Trophoblast cell (in vitro differentiated cells and primary cell): ENCODE data around the gene PLXNA2.

Experiments used
- DNase-seq, 2 donors: peaks; one replicate each; pipeline ENCODE4 v3.0.0-alpha.2; 2016
- H2AFZ ChIP-seq: 2 replicates; pipeline ENCODE4 v1.6.1; 2013; ENCODE audit warnings: low read length, moderate library complexity, mild to moderate bottlenecking; ENCODE audit not compliant: insufficient read depth, poor library complexity
- H2AK5ac ChIP-seq: 2 replicates; pipeline ENCODE4 v1.6.1; 2013; ENCODE audit warnings: mild to moderate bottlenecking, low read length
- H2BK120ac ChIP-seq: 2 replicates; pipeline ENCODE4 v1.6.1; 2013; ENCODE audit warnings: low read length, mild to moderate bottlenecking, moderate library complexity; ENCODE audit not compliant: insufficient read depth, poor library complexity
- H2BK12ac ChIP-seq: 2 replicates; pipeline ENCODE4 v1.6.1; 2013; ENCODE audit warnings: mild to moderate bottlenecking, low read length, moderate library complexity
- H2BK5ac ChIP-seq: 2 replicates; pipeline ENCODE4 v1.6.1; 2013; ENCODE audit warnings: low read length, low read depth, moderate library complexity, mild to moderate bottlenecking; ENCODE audit not compliant: poor library complexity
- H3K14ac ChIP-seq: 2 replicates; pipeline ENCODE4 v1.6.1; 2013; ENCODE audit warnings: mild to moderate bottlenecking, low read length
- H3K18ac ChIP-seq: 2 replicates; pipeline ENCODE4 v1.6.1; 2013; ENCODE audit warnings: mild to moderate bottlenecking, low read length
- H3K23ac ChIP-seq: 2 replicates; pipeline ENCODE4 v1.6.1; 2013; ENCODE audit warnings: low read length
- H3K27ac ChIP-seq: 2 replicates; pipeline ENCODE4 v1.5.1; 2013; ENCODE audit warnings: low read depth, mild to moderate bottlenecking, inconsistent platforms, low read length, moderate library complexity
- H3K27me3 ChIP-seq: 2 replicates; pipeline ENCODE4 v1.6.1; 2013; ENCODE audit warnings: inconsistent platforms, mild to moderate bottlenecking, low read length, moderate library complexity; ENCODE audit not compliant: insufficient read depth
- H3K36me3 ChIP-seq, 2 experiments: 1 replicate in 1 of 2; 2 replicates in 1 of 2; pipeline ENCODE4 v1.6.1; 2013; ENCODE audit warnings: low read length in 2 of 2, mild to moderate bottlenecking in 2 of 2, moderate library complexity in 1 of 2; ENCODE audit not compliant: insufficient read depth in 2 of 2, control insufficient read depth in 1 of 2
- H3K4ac ChIP-seq: 2 replicates; pipeline ENCODE4 v1.6.1; 2013; ENCODE audit warnings: low read depth, mild to moderate bottlenecking, low read length, moderate library complexity
- H3K4me1 ChIP-seq, 2 experiments: 1 replicate in 1 of 2; 2 replicates in 1 of 2; pipeline ENCODE4 v1.6.1; 2013; ENCODE audit warnings: low read length in 2 of 2, mild to moderate bottlenecking in 2 of 2, moderate library complexity in 1 of 2; ENCODE audit not compliant: insufficient read depth in 2 of 2, control insufficient read depth in 1 of 2
- H3K4me2 ChIP-seq: 2 replicates; pipeline ENCODE4 v1.6.1; 2013; ENCODE audit warnings: inconsistent platforms, mild to moderate bottlenecking, low read length, moderate library complexity
- H3K4me3 ChIP-seq: 2 replicates; pipeline ENCODE4 v1.5.1; 2013; ENCODE audit warnings: mild to moderate bottlenecking, low read depth, low read length, inconsistent platforms
- H3K79me1 ChIP-seq: one replicate; pipeline ENCODE4 v1.6.1; 2013; ENCODE audit warnings: low read length
- H3K79me2 ChIP-seq: 2 replicates; pipeline ENCODE4 v1.6.1; 2013; ENCODE audit warnings: low read length, mild to moderate bottlenecking; ENCODE audit not compliant: control insufficient read depth, insufficient read depth, poor library complexity
- H3K9ac ChIP-seq: 2 replicates; pipeline ENCODE4 v1.6.1; 2013; ENCODE audit warnings: mild to moderate bottlenecking, low read length
- H3K9me3 ChIP-seq: 2 replicates; pipeline ENCODE4 v1.6.1; 2013; ENCODE audit warnings: low read depth, mild to moderate bottlenecking, control low read depth, inconsistent platforms, low read length; ENCODE audit not compliant: insufficient read depth
- H4K12ac ChIP-seq: 2 replicates; pipeline ENCODE4 v1.6.1; 2013; ENCODE audit warnings: low read depth, mild to moderate bottlenecking, low read length, moderate library complexity
- H4K8ac ChIP-seq: 2 replicates; pipeline ENCODE4 v1.6.1; 2013; ENCODE audit warnings: low read depth, mild to moderate bottlenecking, low read length, moderate library complexity
- H4K91ac ChIP-seq: one replicate; pipeline ENCODE4 v1.6.1; 2013; ENCODE audit warnings: low read depth, mild to moderate bottlenecking, low read length, moderate library complexity
- WGBS: extraction: QIAGEN DNeasy Blood & Tissue Kit; methylation state at CpG from one replicate; pipeline ENCODE4 v1.1.7; 2013; ENCODE audit warnings: missing lambda C conversion rate; ENCODE audit not compliant: insufficient read length, insufficient coverage; ENCODE audit errors: extremely low coverage; 5-methylcytosine and 5-hydroxymethylcytosine counted together

The PLXNA2 gene

GRCh38 chr1:207992677-207993236, 251.4 kb downstream of the PLXNA2 start:
- no peak for DNase-seq
- Histone ChIP-seq H3K79me1 (no peaks in the 10 kb centered on the region), H3K9me3 (no peaks in the 10 kb centered on the region), H2BK120ac (no peak overlapping the region), H3K23ac (no peak overlapping the region), H2BK5ac (no peak overlapping the region), H3K18ac (no peak overlapping the region), H3K14ac (no peak overlapping the region), H3K36me3 (no peaks in the 10 kb centered on the region), H3K79me2 (no peaks in the 10 kb centered on the region), H3K4ac (no peak overlapping the region), H3K9ac (no peak overlapping the region), H4K12ac (no peak overlapping the region), H3K27me3 (no peaks in the 10 kb centered on the region), H3K4me3 (no peak overlapping the region), H2BK12ac (no peak overlapping the region), H2AFZ (no peak overlapping the region), H3K4me1 (no peaks in the 10 kb centered on the region), H4K91ac (no peak overlapping the region), H3K4me2 (no peak overlapping the region), H2AK5ac (no peak overlapping the region), H4K8ac (no peak overlapping the region), H3K27ac (no peak overlapping the region)
- no CpG with 5 or more reads among the region's 5 CpGs for WGBS

GRCh38 chr1:207991583-207992026, 252.6 kb downstream of the PLXNA2 start:
- Histone ChIP-seq H3K23ac (no peak overlapping the region), H2AFZ (no peak overlapping the region), H3K4me2 (no peak overlapping the region), H3K4ac (no peak overlapping the region), H4K12ac (no peak overlapping the region), H3K14ac (no peak overlapping the region), H2BK12ac (no peak overlapping the region), H3K27ac (no peak overlapping the region), H3K4me3 (no peak overlapping the region), H3K9me3 (no peaks in the 10 kb centered on the region), H2BK120ac (no peak overlapping the region), H2BK5ac (no peak overlapping the region), H3K18ac (no peak overlapping the region), H3K79me2 (no peaks in the 10 kb centered on the region), H4K91ac (no peak overlapping the region), H3K79me1 (no peaks in the 10 kb centered on the region), H3K9ac (no peak overlapping the region), H2AK5ac (no peak overlapping the region), H3K27me3 (no peaks in the 10 kb centered on the region), H3K4me1 (no peaks in the 10 kb centered on the region), H3K36me3 (no peaks in the 10 kb centered on the region), H4K8ac (no peak overlapping the region)
- no peak for DNase-seq
- no CpG with 5 or more reads among the region's 5 CpGs for WGBS

GRCh38 chr1:207990876-207991582, 253.2 kb downstream of the PLXNA2 start:
- Histone ChIP-seq H2BK12ac (no peak overlapping the region), H2BK120ac (no peak overlapping the region), H4K8ac (no peak overlapping the region), H3K18ac (no peak overlapping the region), H3K36me3 (no peaks in the 10 kb centered on the region), H3K4me2 (no peak overlapping the region), H4K91ac (no peak overlapping the region), H3K27me3 (no peaks in the 10 kb centered on the region), H3K4ac (no peak overlapping the region), H2BK5ac (no peak overlapping the region), H3K9me3 (no peaks in the 10 kb centered on the region), H3K23ac (no peak overlapping the region), H3K79me2 (no peaks in the 10 kb centered on the region), H2AFZ (no peak overlapping the region), H4K12ac (no peak overlapping the region), H2AK5ac (no peak overlapping the region), H3K14ac (no peak overlapping the region), H3K4me3 (no peak overlapping the region), H3K4me1 (no peaks in the 10 kb centered on the region), H3K79me1 (no peaks in the 10 kb centered on the region), H3K9ac (no peak overlapping the region), H3K27ac (no peak overlapping the region)
- no CpG with 5 or more reads among the region's 16 CpGs for WGBS
- DNase-seq, result no peak

- Histone ChIP-seq H3K4me1 (no peaks in the 10 kb centered on the region), H3K18ac (no peak overlapping the region), H3K79me1 (no peaks in the 10 kb centered on the region), H3K79me2 (no peaks in the 10 kb centered on the region), H2AK5ac (no peak overlapping the region), H4K8ac (no peak overlapping the region), H3K4me2 (no peak overlapping the region), H3K27me3 (no peaks in the 10 kb centered on the region), H2BK12ac (no peak overlapping the region), H3K14ac (no peak overlapping the region), H3K4ac (no peak overlapping the region), H2BK120ac (no peak overlapping the region), H2BK5ac (no peak overlapping the region), H2AFZ (no peak overlapping the region), H3K23ac (no peak overlapping the region), H3K9me3 (no peaks in the 10 kb centered on the region), H3K27ac (no peak overlapping the region), H3K36me3 (no peaks in the 10 kb centered on the region), H3K9ac (no peak overlapping the region), H3K4me3 (no peak overlapping the region), H4K91ac (no peak overlapping the region), H4K12ac (no peak overlapping the region)
- DNase-seq, result no peak
- WGBS, result no CpG with 5 or more reads among the region's 5 CpGs
Observed at GRCh38 chr1:207990455-207990854, 253.7 kb downstream of the PLXNA2 start.
